Uterus (tissue), 2 donors: ENCODE data around the gene ACSM4.

Source experiments
- CTCF ChIP-seq, 4 experiments: fragments of 200-600 bp in 2 of 4; fragments of 450-650 bp in 2 of 4; sonication (generic) in 2 of 4; IDR thresholded peaks; one replicate each; pipeline ENCODE4 v1.5.1; 2016 to 2019; ENCODE audit warnings: antibody characterized with exemption in 4 of 4, mild to moderate bottlenecking in 2 of 4, moderate library complexity in 1 of 4
- POLR2A ChIP-seq, 2 donors: fragments of 450-650 bp; IDR thresholded peaks; one replicate each; pipeline ENCODE4 v1.6.1; 2016; ENCODE audit warnings: antibody characterized with exemption in 2 of 2, mild to moderate bottlenecking in 1 of 2, moderate library complexity in 1 of 2

DNA sequence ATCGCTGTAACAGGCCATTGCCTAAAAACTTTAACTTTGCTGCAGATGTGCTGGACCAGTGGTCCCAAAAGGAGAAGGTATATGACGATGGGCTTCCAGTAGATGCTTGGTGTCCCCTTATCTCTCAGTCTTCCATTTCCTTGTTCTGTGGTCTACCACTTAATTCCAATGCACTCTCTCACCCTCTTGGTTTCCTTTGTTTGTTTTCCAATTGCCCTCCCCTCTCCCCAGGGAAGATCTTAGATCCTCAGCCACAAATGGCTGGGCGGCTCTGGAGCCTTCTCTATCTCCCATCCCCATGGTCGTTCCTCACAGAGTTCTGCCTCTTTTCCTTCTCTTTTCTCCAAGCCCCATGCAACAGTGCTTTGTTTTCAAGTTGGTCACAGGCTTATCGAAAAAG lies 584 bp downstream of the ACSM4 start:
- TF ChIP-seq CTCF (IDR thresholded peaks at IDR 0.05), result no peak
- no peak for TF ChIP-seq POLR2A (IDR thresholded peaks at IDR 0.05)
